Measurements from ENCODE around the gene SLC22A16. TPM values are rescaled to one million over a fixed set of nuclear protein-coding genes. Genes with fewer than 3 reads are reported as not detected.

Gene SLC22A16
- total and polyA plus RNA-seq, 2 of the 8 experiments (the other 6 are each of a cell fraction or from before 2014, with no cell fraction given), result not detected

DNA sequence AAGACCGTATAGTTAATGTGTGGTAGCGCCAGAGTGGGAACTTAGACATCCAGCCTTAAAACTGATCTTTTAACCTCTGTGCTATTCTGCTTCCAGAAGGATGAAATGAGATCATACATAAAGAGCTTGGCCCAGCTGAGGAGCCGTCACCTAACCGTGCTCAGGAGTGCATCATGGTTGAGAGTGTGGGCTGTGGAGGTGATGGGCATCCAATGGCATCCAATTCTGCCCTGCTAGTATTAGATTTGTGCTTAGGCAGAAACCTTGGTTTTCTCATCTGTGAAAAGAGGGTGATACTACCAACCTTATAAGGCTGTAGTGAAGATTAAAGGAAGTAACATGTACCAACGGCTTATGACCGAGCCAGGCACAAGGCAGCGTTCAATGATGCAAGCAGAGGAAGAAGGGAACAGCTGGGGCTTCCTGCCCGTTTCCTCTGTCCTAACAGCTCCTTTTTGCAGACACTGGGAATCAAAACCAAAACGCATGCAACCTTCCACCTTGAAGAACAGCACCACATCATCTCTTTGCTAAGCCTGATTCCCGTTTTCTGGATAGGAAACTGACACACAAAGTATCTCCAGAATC lies 1.3 kb downstream of the SLC22A16 start:
- H4K91ac ChIP-seq (replicated peaks; ENCODE audit: insufficient read length, low read length), result no peak overlapping the region
- H3K79me2 ChIP-seq (ENCODE audit: control insufficient read depth in 1 of 2, insufficient read depth in 2 of 2, low read length in 2 of 2), result no peaks in the 10 kb centered on the region
- DNase-seq (ENCODE audit: low read depth in 1 of 2, low spot score in 2 of 2) (peak in 1 of 2 experiments; percentile 20), FAIRE-seq (no peak)
- no peak overlapping the region for H3K4me2 ChIP-seq (ENCODE audit: insufficient read depth in 1 of 2, low read depth in 2 of 2, low read length in 2 of 2)
- no peak overlapping the region for H4K8ac ChIP-seq (ENCODE audit: extremely low read depth, insufficient read depth, low read length)
- CTCF ChIA-PET (ENCODE audit: partially characterized antibody), result interaction anchor here (0.6 to 1.8 kb wide), 4 partner anchors 8 to 82 kb away, joined by 3 to 4 read pairs (median 3); no protein-coding TSS in a partner anchor
- no peak overlapping the region for H3K27ac ChIP-seq (ENCODE audit: low read depth, low read length)
- H3K9me3 ChIP-seq (ENCODE audit: insufficient read depth in 2 of 2, low read depth in 1 of 2, low read length in 1 of 2), result peaks cover 3 to 6% of the 10 kb centered on the region in 2 experiments; a peak in 1 of 4 replicates
- WGBS, 2 experiments (ENCODE audit: extremely low coverage in 1 of 2, insufficient coverage in 1 of 2, insufficient read length in 1 of 2, insufficient replicate concordance in 2 of 2, low coverage in 1 of 2, low lambda C conversion rate in 2 of 2, missing lambda C conversion rate in 1 of 2), result 93% methylated on average over 10 of the region's 10 CpGs; no CpG with 5 or more reads in 1 of the 2 experiments
- H4K5ac ChIP-seq (ENCODE audit: insufficient read length, low read depth, low read length), result no peak overlapping the region
- H2AK5ac ChIP-seq (ENCODE audit: low read depth, low read length), result no peak overlapping the region
- no peak overlapping the region for H3K4ac ChIP-seq (replicated peaks; ENCODE audit: insufficient read length, low read depth, low read length)
- H2BK20ac ChIP-seq (ENCODE audit: low read length), result no peak overlapping the region
- H3K18ac ChIP-seq (ENCODE audit: extremely low read depth, low read length), result no peak overlapping the region
- no peaks in the 10 kb centered on the region for H3K4me1 ChIP-seq (replicated peaks in 1 of 4; ENCODE audit: control insufficient read depth in 3 of 4, insufficient read depth in 4 of 4, low read length in 3 of 4)
- H3K27me3 ChIP-seq (replicated peaks in 1 of 4; ENCODE audit: control insufficient read depth in 3 of 4, extremely low read depth in 1 of 4, insufficient read depth in 3 of 4, low read length in 3 of 4), result no peaks in the 10 kb centered on the region
- TF ChIP-seq FOSL1 (IDR thresholded peaks at IDR 0.05; ENCODE audit: insufficient read depth, low read depth, low read length) (no peak), GABPA (IDR thresholded peaks at IDR 0.05; ENCODE audit: borderline replicate concordance, insufficient read depth, low read length) (no peak)
- H3K56ac ChIP-seq (replicated peaks; ENCODE audit: insufficient read length, low read depth, low read length), result no peak overlapping the region
- H2BK5ac ChIP-seq (ENCODE audit: low read depth, low read length), result no peak overlapping the region
- no peak overlapping the region for H2BK12ac ChIP-seq (ENCODE audit: low read depth, low read length)
- H2AFZ ChIP-seq (ENCODE audit: low read length), result 0 out of 2 replicates have a peak overlapping the region, but pooled peaks have one; percentile 5
- no peaks in the 10 kb centered on the region for H3K36me3 ChIP-seq (ENCODE audit: control insufficient read depth in 2 of 4, insufficient read depth in 4 of 4, low read length in 3 of 4)
- H4K20me1 ChIP-seq (replicated peaks in 1 of 2; ENCODE audit: control insufficient read depth in 1 of 2, insufficient read depth in 2 of 2, low read length in 2 of 2), result no peaks in the 10 kb centered on the region
- H2BK15ac ChIP-seq (ENCODE audit: low read length), result no peak overlapping the region
- no peaks in the 10 kb centered on the region for H3K79me1 ChIP-seq (ENCODE audit: low read depth, low read length)
- no peaks in the 10 kb centered on the region; the same call in 1 of the 2 replicates for H3K23me2 ChIP-seq (ENCODE audit: low read depth, low read length)
- no peak overlapping the region for H2BK120ac ChIP-seq (replicated peaks; ENCODE audit: low read depth, low read length)
- no peak overlapping the region for H3K9ac ChIP-seq (replicated peaks in 1 of 4; ENCODE audit: extremely low read depth in 1 of 4, low read depth in 3 of 4, low read length in 3 of 4)
- no peak overlapping the region for H3K14ac ChIP-seq (ENCODE audit: insufficient read length)
- POLR2A ChIA-PET (ENCODE audit: partially characterized antibody), result interaction anchor here (0.8 kb wide), 1 partner anchor 25 kb away, joined by 3 read pairs; no protein-coding TSS in a partner anchor
- no peak overlapping the region for H3K23ac ChIP-seq (ENCODE audit: insufficient read length)
- H3K4me3 ChIP-seq (ENCODE audit: extremely low read depth in 1 of 4, insufficient read depth in 2 of 4, low read depth in 3 of 4, low read length in 4 of 4), result no peak overlapping the region
